ENCODE measurements around the gene TCP11L2.
"Not testable (repeated sequence)": the region's sequence is repeated elsewhere in the genome, so short reads cannot be mapped to it uniquely, and the experiment has no call there.

TCP11L2 gene

GRCh38 chr12:106309671-106310505 is 7.4 kb downstream of the TCP11L2 start:
- DNase-seq: no peak

GRCh38 chr12:106310687-106311086 is 8.2 kb downstream of the TCP11L2 start:
- no peak for DNase-seq

- DNase-seq: no peak
These were observed 8.6 kb downstream of the TCP11L2 start for GRCh38 chr12:106311139-106311538.

GRCh38 chr12:106313413-106313812 is 10.9 kb downstream of the TCP11L2 start:
- not testable (repeated sequence) for DNase-seq

GRCh38 chr12:106315523-106315922 is 13.0 kb downstream of the TCP11L2 start:
- no peak for DNase-seq

GRCh38 chr12:106317406-106318082 is 15.0 kb downstream of the TCP11L2 start:
- DNase-seq: no peak

GRCh38 chr12:106321139-106321850 is 18.8 kb downstream of the TCP11L2 start:
- no peak for DNase-seq

- DNase-seq: no peak
These were observed 21.0 kb downstream of the TCP11L2 start for GRCh38 chr12:106323537-106323936.

- no peak for DNase-seq
These were observed 24.9 kb downstream of the TCP11L2 start for GRCh38 chr12:106327309-106327869.

- DNase-seq: no peak
These were observed 26.2 kb downstream of the TCP11L2 start for GRCh38 chr12:106328735-106329134.

GRCh38 chr12:106329231-106329982 is 26.9 kb downstream of the TCP11L2 start:
- peak; percentile 42 for DNase-seq

- no peak for DNase-seq
These were observed 29.1 kb downstream of the TCP11L2 start for GRCh38 chr12:106331599-106331998.

GRCh38 chr12:106332536-106332935 is 30.0 kb downstream of the TCP11L2 start:
- DNase-seq: peak; percentile 14

- DNase-seq: no peak
These were observed 30.5 kb downstream of the TCP11L2 start for GRCh38 chr12:106333010-106333409.

- DNase-seq: no peak
These were observed 31.2 kb downstream of the TCP11L2 start for GRCh38 chr12:106333756-106334155.

- no peak for DNase-seq
These were observed 38.7 kb downstream of the TCP11L2 start for GRCh38 chr12:106341086-106341877.

GRCh38 chr12:106342397-106343213 is 40.1 kb downstream of the TCP11L2 start:
- DNase-seq: no peak

- no peak for DNase-seq
These were observed 40.6 kb downstream of the TCP11L2 start for GRCh38 chr12:106343214-106343528.

GRCh38 chr12:106344131-106344530 is 41.6 kb downstream of the TCP11L2 start:
- DNase-seq: no peak

GRCh38 chr12:106345746-106346145 is 43.2 kb downstream of the TCP11L2 start:
- DNase-seq: peak; percentile 27

- DNase-seq: no peak
These were observed 45.9 kb downstream of the TCP11L2 start for GRCh38 chr12:106348411-106348810.

All from suppressor macrophage treated with lipopolysaccharide for 4 hours (primary cell).